Breast epithelium (tissue), 4 donors: ENCODE measurements around the gene ZNF582. TPM values are rescaled to one million over a fixed set of nuclear protein-coding genes. Genes with fewer than 3 reads are reported as not detected.
A peak's percentile ranks its signal among the peaks of the same experiment; 100 is the strongest.

ENCODE experiments used
- DNase-seq, 2 donors: peaks; one replicate each; pipeline ENCODE4 v3.0.0-alpha.2; 2019; ENCODE audit warnings: low spot score in 2 of 2
- H3K27ac ChIP-seq, 2 donors: fragments of 200-600 bp; sonication (generic) in 1 of 2; one replicate each; pipeline ENCODE4 v1.5.1; 2016 to 2019; ENCODE audit warnings: mild to moderate bottlenecking in 1 of 2
- H3K27me3 ChIP-seq, 2 donors: fragments of 200-600 bp; sonication (generic) in 1 of 2; one replicate each; pipeline versions ENCODE4 v1.5.1 to v1.6.0; 2017 to 2019; ENCODE audit warnings: control low read depth in 1 of 2, mild to moderate bottlenecking in 1 of 2
- H3K36me3 ChIP-seq: fragments of 200-600 bp; one replicate; pipeline ENCODE4 v1.5.1; 2019
- H3K4me1 ChIP-seq, 2 donors: fragments of 200-600 bp; sonication (generic); one replicate each; pipeline ENCODE4 v1.5.1; 2016 to 2019; ENCODE audit warnings: control low read depth in 1 of 2
- H3K4me3 ChIP-seq, 3 donors: fragments of 200-600 bp; sonication (generic); 1 replicate in 2 of 3; 2 replicates in 1 of 3; pipeline ENCODE4 v1.5.1; 2016 to 2019; ENCODE audit warnings: mild to moderate bottlenecking in 3 of 3, moderate library complexity in 2 of 3
- H3K9me3 ChIP-seq, 2 donors: fragments of 200-600 bp; sonication (generic) in 1 of 2; one replicate each; pipeline ENCODE4 v1.5.1; 2016 to 2019; ENCODE audit warnings: control low read depth in 1 of 2
- CTCF ChIP-seq, 3 donors: fragments of 450-650 bp; IDR thresholded peaks; one replicate each; pipeline ENCODE4 v1.5.1; 2016 to 2017; ENCODE audit warnings: antibody characterized with exemption in 3 of 3, mild to moderate bottlenecking in 3 of 3, moderate library complexity in 3 of 3
- POLR2A ChIP-seq: fragments of 450-650 bp; IDR thresholded peaks from one replicate; pipeline ENCODE4 v1.6.1; 2016; ENCODE audit warnings: antibody characterized with exemption, mild to moderate bottlenecking, moderate library complexity
- POLR2AphosphoS5 ChIP-seq, 3 donors: sonication (generic); formaldehyde crosslinking; IDR thresholded peaks; one replicate each; pipeline ENCODE4 v1.6.1; 2017; ENCODE audit warnings: antibody characterized with exemption in 3 of 3
- intact Hi-C: fragments of 100-400 bp; cut with DNase I; formaldehyde crosslinking; loops from one replicate; pipeline ENCODE4 v1.15.1; 2023; ENCODE audit warnings: low total_unique reads
- total RNA-seq, 3 donors: library from RNA; depleted of rRNA; stranded (reverse); fragments of >200 nt; gene quantifications; one replicate each; pipeline ENCODE4 v1.1.0, GENCODE V29; 2016

ZNF582 gene
- total RNA-seq, result 1 to 10 TPM; 4.3 to 9.5 (median 8.2) TPM

GRCh38 chr19:56393119-56394012 is at the start of gene ZNF582:
TSS of gene ZNF582 (minus strand) at chr19:56393534. CDS start at chr19:56391752, 1,782 bp downstream.
- H3K9me3 ChIP-seq, result peaks cover 18% of the 10 kb centered on the region in 2 donors
- peaks cover 0 to 7% of the 10 kb centered on the region in 2 donors for H3K4me1 ChIP-seq
- H3K4me3 ChIP-seq, result peak within 1 kb of the TSS; percentile 75 to 90 (median 77)
- peaks cover 5% of the 10 kb centered on the region for H3K36me3 ChIP-seq
- peak; percentile 91 to 94 for DNase-seq
- no peaks in the 10 kb centered on the region for H3K27me3 ChIP-seq
- intact Hi-C loops, result no loop called here
- peak within 1 kb of the TSS; percentile 96 to 98 for H3K27ac ChIP-seq
- TF ChIP-seq POLR2A, result peak; percentile 34
- peak; percentile 76 to 93 (median 84) for TF ChIP-seq POLR2AphosphoS5 (IDR thresholded peaks at IDR 0.05)
- peak; percentile 16 to 58 (median 41) for TF ChIP-seq CTCF (IDR thresholded peaks at IDR 0.05)

GRCh38 chr19:56441206-56441792 is 48.0 kb upstream of the ZNF582 start:
- no peaks in the 10 kb centered on the region for H3K36me3 ChIP-seq
- no peaks in the 10 kb centered on the region for H3K27me3 ChIP-seq
- peaks cover 81 to 87% of the 10 kb centered on the region in 2 donors for H3K9me3 ChIP-seq
- TF ChIP-seq CTCF (IDR thresholded peaks at IDR 0.05) (no peak), POLR2AphosphoS5 (IDR thresholded peaks at IDR 0.05) (no peak), POLR2A (no peak)
- intact Hi-C loops, result no loop called here
- H3K4me3 ChIP-seq, result no peak overlapping the region
- DNase-seq, result no peak
- no peak overlapping the region for H3K27ac ChIP-seq
- no peaks in the 10 kb centered on the region for H3K4me1 ChIP-seq

GRCh38 chr19:56423985-56424353 is 30.6 kb upstream of the ZNF582 start:
- no peak overlapping the region for H3K4me3 ChIP-seq
- no peak for DNase-seq
- peaks cover 27% of the 10 kb centered on the region for H3K36me3 ChIP-seq
- no peaks in the 10 kb centered on the region for H3K27me3 ChIP-seq
- intact Hi-C loops, result no loop called here
- H3K4me1 ChIP-seq, result no peaks in the 10 kb centered on the region
- no peak overlapping the region for H3K27ac ChIP-seq
- TF ChIP-seq POLR2A (no peak), CTCF (IDR thresholded peaks at IDR 0.05) (no peak), POLR2AphosphoS5 (IDR thresholded peaks at IDR 0.05) (no peak)
- H3K9me3 ChIP-seq, result peaks cover 98 to 100% of the 10 kb centered on the region in 2 donors

GRCh38 chr19:56423276-56423984 is 30.1 kb upstream of the ZNF582 start:
- H3K27ac ChIP-seq, result no peak overlapping the region

More at GRCh38 chr19:56423276-56423984, 30.1 kb upstream of the ZNF582 start:
- H3K4me1 ChIP-seq, result no peaks in the 10 kb centered on the region
- DNase-seq, result no peak
- H3K27me3 ChIP-seq, result no peaks in the 10 kb centered on the region
- TF ChIP-seq CTCF (IDR thresholded peaks at IDR 0.05) (no peak), POLR2AphosphoS5 (IDR thresholded peaks at IDR 0.05) (no peak), POLR2A (no peak)
- intact Hi-C loops, result no loop called here
- peaks cover 96 to 100% of the 10 kb centered on the region in 2 donors for H3K9me3 ChIP-seq
- H3K36me3 ChIP-seq, result peaks cover 27% of the 10 kb centered on the region
- no peak overlapping the region for H3K4me3 ChIP-seq
